Activated B cell treated with CpG ODN at 0.5 μM for 24 hours (primary cell): ENCODE results near the gene UFSP2. TPM values are rescaled to one million over a fixed set of nuclear protein-coding genes. Genes with fewer than 3 reads are reported as not detected.

Experiments
- ATAC-seq: fragments of 200-7000 bp; cut with Tn5 transposase; one replicate; pipeline ENCODE4 v1.10.0; 2021; ENCODE audit warnings: low read depth, mild to moderate bottlenecking, moderate library complexity
- CTCF ChIA-PET: fragments of 350-600 bp; sonication (Branson Sonifier 250); formaldehyde crosslinking; loops from one replicate; lab custom pipeline; 2021; ENCODE audit warnings: antibody characterized with exemption; lab: Charles Lee
- POLR2A ChIA-PET: fragments of 350-600 bp; sonication (Branson Sonifier 250); formaldehyde crosslinking; loops from one replicate; lab custom pipeline; 2021; ENCODE audit warnings: antibody characterized with exemption; lab: Charles Lee
- DNase-seq: peaks from one replicate; pipeline ENCODE4 v3.0.0; 2022
- H3K27ac Mint-ChIP-seq: one replicate; pipeline ENCODE4 v1.8.0; 2020; ENCODE audit warnings: mixed read lengths
- H3K27me3 Mint-ChIP-seq: one replicate; pipeline ENCODE4 v1.8.0; 2021; ENCODE audit warnings: mixed read lengths
- H3K36me3 Mint-ChIP-seq: one replicate; pipeline ENCODE4 v1.8.0; 2021; ENCODE audit warnings: low read depth, mixed read lengths
- H3K4me1 Mint-ChIP-seq: one replicate; pipeline ENCODE4 v1.8.0; 2021; ENCODE audit warnings: mixed read lengths
- H3K4me3 Mint-ChIP-seq: one replicate; pipeline ENCODE4 v1.8.0; 2020; ENCODE audit warnings: mild to moderate bottlenecking, mixed read lengths
- H3K9me3 Mint-ChIP-seq: one replicate; pipeline ENCODE4 v1.8.0; 2020; ENCODE audit warnings: mixed read lengths
- intact Hi-C: fragments of 100-400 bp; cut with micrococcal nuclease; formaldehyde crosslinking; loops from one replicate; pipeline ENCODE4 v1.15.1; 2024
- total RNA-seq: library from RNA; stranded (reverse); gene quantifications from 2 replicates; pipeline ENCODE4 v1.2.3, GENCODE V29; 2022
- TF ChIP-seq, protein P1 (sequence below): fragments of 200-600 bp; IDR thresholded peaks from one replicate; pipeline ENCODE4 v1.8.0; 2022; ENCODE audit warnings: antibody characterized with exemption, mild to moderate bottlenecking

Gene UFSP2
- total RNA-seq, 1 donor from 2014 or later, result 20.1 TPM

DNA sequence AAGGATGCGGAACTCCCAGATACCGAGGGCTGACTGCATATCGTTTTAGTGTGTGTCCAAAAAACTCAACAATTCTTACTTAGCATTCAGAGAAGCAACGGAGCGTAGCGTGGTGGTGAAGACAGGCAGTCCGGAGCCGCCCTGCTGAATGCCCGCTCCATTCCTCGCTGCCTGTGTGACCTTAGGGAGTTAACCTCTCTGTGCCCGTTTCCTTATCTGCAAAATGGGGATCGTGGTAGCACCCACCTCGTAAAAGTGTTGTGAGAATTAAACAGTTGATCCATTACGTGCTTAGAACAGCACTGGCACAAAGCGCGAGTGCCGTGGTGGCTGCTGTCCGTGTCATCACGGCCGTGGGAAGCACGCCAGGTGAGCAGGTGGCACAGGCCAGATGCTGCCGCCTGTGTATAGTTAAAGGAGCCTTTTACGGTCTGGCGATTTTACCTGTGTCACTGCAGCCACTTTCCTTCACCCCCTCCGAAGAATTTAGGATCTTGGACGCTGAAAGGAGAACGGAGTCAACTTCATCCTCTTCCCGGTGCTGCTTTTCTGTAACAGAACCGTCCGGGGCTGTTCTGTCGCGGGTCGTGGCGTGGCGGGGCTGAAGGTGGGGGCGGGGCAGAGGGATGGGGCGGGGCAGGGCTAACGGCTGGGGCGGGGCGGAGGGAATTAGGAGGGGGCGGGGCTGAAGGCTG lies 44.9 kb upstream of the UFSP2 start:
- H3K4me1 Mint-ChIP-seq, result peaks cover 18% of the 10 kb centered on the region
- peaks cover 2% of the 10 kb centered on the region for H3K36me3 Mint-ChIP-seq
- no peaks in the 10 kb centered on the region for H3K27me3 Mint-ChIP-seq
- DNase-seq, result peak; percentile 47
- intact Hi-C loops, result loop anchor here (1.0 to 5.0 kb wide), 14 partner anchors 45 to 1812 kb away; partner anchors contain the start of genes ACSL1, ANKRD37, CASP3 and CENPU
- peak; percentile 6 for ATAC-seq
- ChIA-PET POLR2A (interaction anchor here (1.6 kb wide), 1 partner anchor 45 kb away, joined by 5 read pairs; the partner anchor contains the start of gene UFSP2), CTCF (no interaction called here)
- H3K27ac Mint-ChIP-seq, result peak overlapping the region; percentile 70
- TF ChIP-seq, protein P1, sequence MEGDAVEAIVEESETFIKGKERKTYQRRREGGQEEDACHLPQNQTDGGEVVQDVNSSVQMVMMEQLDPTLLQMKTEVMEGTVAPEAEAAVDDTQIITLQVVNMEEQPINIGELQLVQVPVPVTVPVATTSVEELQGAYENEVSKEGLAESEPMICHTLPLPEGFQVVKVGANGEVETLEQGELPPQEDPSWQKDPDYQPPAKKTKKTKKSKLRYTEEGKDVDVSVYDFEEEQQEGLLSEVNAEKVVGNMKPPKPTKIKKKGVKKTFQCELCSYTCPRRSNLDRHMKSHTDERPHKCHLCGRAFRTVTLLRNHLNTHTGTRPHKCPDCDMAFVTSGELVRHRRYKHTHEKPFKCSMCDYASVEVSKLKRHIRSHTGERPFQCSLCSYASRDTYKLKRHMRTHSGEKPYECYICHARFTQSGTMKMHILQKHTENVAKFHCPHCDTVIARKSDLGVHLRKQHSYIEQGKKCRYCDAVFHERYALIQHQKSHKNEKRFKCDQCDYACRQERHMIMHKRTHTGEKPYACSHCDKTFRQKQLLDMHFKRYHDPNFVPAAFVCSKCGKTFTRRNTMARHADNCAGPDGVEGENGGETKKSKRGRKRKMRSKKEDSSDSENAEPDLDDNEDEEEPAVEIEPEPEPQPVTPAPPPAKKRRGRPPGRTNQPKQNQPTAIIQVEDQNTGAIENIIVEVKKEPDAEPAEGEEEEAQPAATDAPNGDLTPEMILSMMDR, result no peak
- H3K4me3 Mint-ChIP-seq, result peak overlapping the region; percentile 86
- H3K9me3 Mint-ChIP-seq, result no peaks in the 10 kb centered on the region

DNA sequence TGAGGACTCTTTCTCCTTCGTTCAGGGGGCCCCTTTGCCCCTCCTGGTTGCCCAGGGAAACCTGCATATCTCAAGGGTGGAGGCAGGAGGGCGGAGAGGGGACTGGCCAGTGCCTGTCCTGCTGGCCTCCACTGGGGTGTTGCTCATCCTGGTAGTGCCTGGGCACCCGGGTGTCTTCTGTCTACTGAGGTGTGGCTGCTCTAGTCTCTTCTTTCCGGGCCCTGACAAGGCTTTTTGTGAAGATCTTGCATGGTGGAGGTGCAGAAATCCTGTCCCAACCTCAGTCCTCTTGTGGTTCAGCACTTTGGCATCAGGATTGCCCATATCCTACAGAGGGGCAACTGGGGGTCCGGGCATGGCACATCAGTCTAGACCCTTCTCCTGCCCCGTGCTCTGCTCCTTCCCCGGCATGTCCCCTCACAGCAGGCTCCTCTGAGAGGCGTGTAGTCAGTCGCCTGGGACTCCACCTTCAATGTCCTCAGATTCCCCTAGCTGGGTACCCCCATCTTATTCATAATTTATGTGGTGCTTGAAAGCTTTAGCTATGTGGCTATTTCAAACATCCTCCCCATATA lies 43.9 kb upstream of the UFSP2 start:
- Mint-ChIP-seq H3K4me3 (no peak overlapping the region), H3K9me3 (no peaks in the 10 kb centered on the region), H3K4me1 (peaks cover 18% of the 10 kb centered on the region), H3K36me3 (peaks cover 2% of the 10 kb centered on the region), H3K27me3 (no peaks in the 10 kb centered on the region), H3K27ac (peak overlapping the region; percentile 26)
- intact Hi-C loops, result loop anchor here (2.0 to 5.0 kb wide), 4 partner anchors 568 to 1811 kb away; partner anchors contain the start of genes ACSL1, CYP4V2, RWDD4 and TRAPPC11
- CTCF ChIA-PET, result interaction anchor here (1.3 kb wide), 1 partner anchor 128 kb away, joined by 5 read pairs; no protein-coding TSS in a partner anchor
- TF ChIP-seq, protein P1, result no peak
- POLR2A ChIA-PET, result interaction anchor here (0.5 to 1.6 kb wide), 2 partner anchors 44 to 65 kb away, joined by 4 to 5 read pairs; partner anchors contain the start of gene UFSP2
- no peak for ATAC-seq
- no peak for DNase-seq

DNA sequence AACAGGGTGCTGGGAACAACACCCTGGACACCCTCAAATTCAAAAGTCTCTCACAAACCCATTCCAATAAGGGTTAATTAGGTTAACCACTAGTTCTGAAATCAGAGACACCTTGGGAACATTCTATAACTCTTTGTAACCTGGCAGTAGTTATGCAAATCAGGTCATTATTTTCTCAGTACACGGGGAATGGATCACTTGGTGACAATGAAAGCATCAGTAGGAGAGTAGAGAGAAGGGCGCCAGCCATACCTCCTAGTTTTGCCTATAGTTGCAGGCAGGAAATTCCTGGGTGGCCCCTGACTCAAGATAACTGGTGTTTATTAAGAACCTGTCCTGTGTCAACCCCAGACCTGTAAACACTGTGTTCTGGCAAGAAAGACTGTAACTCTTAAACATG lies 43.2 kb upstream of the UFSP2 start:
- H3K4me1 Mint-ChIP-seq, result peaks cover 18% of the 10 kb centered on the region
- no peaks in the 10 kb centered on the region for H3K9me3 Mint-ChIP-seq
- CTCF ChIA-PET, result interaction anchor here (1.3 kb wide), 1 partner anchor 129 kb away, joined by 5 read pairs; no protein-coding TSS in a partner anchor
- POLR2A ChIA-PET, result interaction anchor here (1.6 kb wide), 1 partner anchor 43 kb away, joined by 5 read pairs; the partner anchor contains the start of gene UFSP2
- no peak overlapping the region for H3K27ac Mint-ChIP-seq
- ATAC-seq, result no peak
- DNase-seq, result no peak
- intact Hi-C loops, result no loop called here
- TF ChIP-seq, protein P1, result no peak
- H3K4me3 Mint-ChIP-seq, result no peak overlapping the region
- peaks cover 2% of the 10 kb centered on the region for H3K36me3 Mint-ChIP-seq
- H3K27me3 Mint-ChIP-seq, result no peaks in the 10 kb centered on the region

DNA sequence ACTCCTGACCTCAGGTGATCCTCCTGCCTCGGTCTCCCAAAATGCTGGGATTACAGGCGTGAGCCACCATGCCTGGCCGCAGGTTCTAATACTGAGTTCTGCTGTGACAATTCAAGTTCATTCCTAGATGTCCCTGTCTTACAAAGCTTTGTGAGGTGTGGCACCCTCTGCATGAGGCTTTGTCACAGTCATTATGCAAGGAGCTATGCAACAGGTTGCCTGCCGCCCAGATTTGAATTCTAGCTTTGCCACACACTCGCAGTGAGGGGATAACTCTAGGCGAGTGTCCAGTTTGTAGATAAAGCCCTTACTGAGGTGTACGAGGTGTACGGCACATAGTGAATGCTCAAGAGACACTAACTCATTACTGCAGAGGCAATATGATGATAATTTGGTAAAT lies 42.2 kb upstream of the UFSP2 start:
- CTCF ChIA-PET, result no interaction called here

More for the DNA sequence above, 42.2 kb upstream of the UFSP2 start:
- POLR2A ChIA-PET, result interaction anchor here (0.8 kb wide), 1 partner anchor 72 kb away, joined by 3 read pairs; the partner anchor contains the start of gene LRP2BP
- Mint-ChIP-seq H3K27me3 (no peaks in the 10 kb centered on the region), H3K9me3 (no peaks in the 10 kb centered on the region), H3K4me1 (peaks cover 18% of the 10 kb centered on the region), H3K36me3 (peaks cover 2% of the 10 kb centered on the region), H3K4me3 (no peak overlapping the region), H3K27ac (no peak overlapping the region)
- ATAC-seq (no peak), DNase-seq (no peak)
- TF ChIP-seq, protein P1, result no peak
- intact Hi-C loops, result no loop called here
